ENCODE data around the gene FERD3L. TPM values are rescaled to one million over a fixed set of nuclear protein-coding genes. Genes with fewer than 3 reads are reported as not detected.
A peak's percentile ranks its signal among the peaks of the same experiment; 100 is the strongest.

The FERD3L gene
- total and polyA plus RNA-seq, 8 donors, result not detected

DNA sequence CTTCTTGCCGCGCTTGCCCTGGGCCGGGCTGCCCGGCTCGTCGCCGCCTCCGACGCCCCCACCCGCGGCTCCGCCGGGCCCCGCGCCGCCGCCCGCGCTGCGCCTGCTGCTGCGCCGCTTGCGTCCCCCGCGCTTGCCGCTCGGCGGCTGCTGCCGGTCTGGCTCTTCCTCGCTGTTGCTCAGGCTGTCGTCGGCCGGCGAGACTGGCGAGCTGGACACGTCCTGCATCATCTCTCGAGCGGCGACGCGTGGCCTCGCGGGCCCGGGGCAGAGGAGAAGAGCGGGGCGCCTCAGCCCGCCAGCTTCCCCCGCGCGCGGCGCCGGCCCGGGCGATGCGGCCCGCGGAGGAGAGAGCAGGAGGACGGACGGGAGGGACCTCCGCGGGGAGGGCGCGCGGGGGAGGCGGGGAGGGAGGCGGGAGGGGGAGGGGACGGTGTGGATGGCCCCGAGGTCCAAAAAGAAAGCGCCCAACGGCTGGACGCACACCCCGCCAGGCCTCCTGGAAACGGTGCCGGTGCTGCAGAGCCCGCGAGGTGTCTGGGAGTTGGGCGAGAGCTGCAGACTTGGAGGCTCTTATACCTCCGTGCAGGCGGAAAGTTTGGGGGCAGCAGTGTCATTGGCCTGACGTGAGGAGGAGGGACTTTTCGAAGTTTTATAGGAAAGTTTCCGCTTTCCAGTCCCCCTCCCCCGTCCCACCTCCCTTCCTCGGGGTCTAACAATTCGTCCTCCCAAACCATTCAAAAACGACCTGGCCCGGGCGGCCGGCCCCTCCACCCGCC, 27.9 kb downstream of the FERD3L start, which contains the start of gene TWIST1:
TSS of gene TWIST1 (minus strand) at position 546 of the 779 bp plus-strand sequence. CDS start at position 231, 315 bp downstream.
- Histone ChIP-seq H3K4me3 (peak within 1 kb of the TSS in 3 of 4 donors; percentile 10 to 49 (median 30)), H3K27ac (no peak within 1 kb of the TSS), H3K27me3 (peaks cover 7 to 75% (median 19%) of the 10 kb centered on the region in 4 donors), H3K9me3 (no peaks in the 10 kb centered on the region), H3K4me1 (peaks cover 0 to 5% (median 0%) of the 10 kb centered on the region in 3 donors), H3K36me3 (no peaks in the 10 kb centered on the region)
- peak; percentile 17 to 68 (median 56) for ATAC-seq
- WGBS, 2 donors, result 1 to 2% methylated on average over 72 to 91 of the region's 91 CpGs
- FAIRE-seq, result no peak
- DNase-seq, result peak in 3 of 6 donors; percentile 15 to 70 (median 24)
- TF ChIP-seq, protein P1, sequence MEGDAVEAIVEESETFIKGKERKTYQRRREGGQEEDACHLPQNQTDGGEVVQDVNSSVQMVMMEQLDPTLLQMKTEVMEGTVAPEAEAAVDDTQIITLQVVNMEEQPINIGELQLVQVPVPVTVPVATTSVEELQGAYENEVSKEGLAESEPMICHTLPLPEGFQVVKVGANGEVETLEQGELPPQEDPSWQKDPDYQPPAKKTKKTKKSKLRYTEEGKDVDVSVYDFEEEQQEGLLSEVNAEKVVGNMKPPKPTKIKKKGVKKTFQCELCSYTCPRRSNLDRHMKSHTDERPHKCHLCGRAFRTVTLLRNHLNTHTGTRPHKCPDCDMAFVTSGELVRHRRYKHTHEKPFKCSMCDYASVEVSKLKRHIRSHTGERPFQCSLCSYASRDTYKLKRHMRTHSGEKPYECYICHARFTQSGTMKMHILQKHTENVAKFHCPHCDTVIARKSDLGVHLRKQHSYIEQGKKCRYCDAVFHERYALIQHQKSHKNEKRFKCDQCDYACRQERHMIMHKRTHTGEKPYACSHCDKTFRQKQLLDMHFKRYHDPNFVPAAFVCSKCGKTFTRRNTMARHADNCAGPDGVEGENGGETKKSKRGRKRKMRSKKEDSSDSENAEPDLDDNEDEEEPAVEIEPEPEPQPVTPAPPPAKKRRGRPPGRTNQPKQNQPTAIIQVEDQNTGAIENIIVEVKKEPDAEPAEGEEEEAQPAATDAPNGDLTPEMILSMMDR (IDR thresholded peaks at IDR 0.05), result no peak
- intact Hi-C loops (cut with DNase I), result no loop called here

DNA sequence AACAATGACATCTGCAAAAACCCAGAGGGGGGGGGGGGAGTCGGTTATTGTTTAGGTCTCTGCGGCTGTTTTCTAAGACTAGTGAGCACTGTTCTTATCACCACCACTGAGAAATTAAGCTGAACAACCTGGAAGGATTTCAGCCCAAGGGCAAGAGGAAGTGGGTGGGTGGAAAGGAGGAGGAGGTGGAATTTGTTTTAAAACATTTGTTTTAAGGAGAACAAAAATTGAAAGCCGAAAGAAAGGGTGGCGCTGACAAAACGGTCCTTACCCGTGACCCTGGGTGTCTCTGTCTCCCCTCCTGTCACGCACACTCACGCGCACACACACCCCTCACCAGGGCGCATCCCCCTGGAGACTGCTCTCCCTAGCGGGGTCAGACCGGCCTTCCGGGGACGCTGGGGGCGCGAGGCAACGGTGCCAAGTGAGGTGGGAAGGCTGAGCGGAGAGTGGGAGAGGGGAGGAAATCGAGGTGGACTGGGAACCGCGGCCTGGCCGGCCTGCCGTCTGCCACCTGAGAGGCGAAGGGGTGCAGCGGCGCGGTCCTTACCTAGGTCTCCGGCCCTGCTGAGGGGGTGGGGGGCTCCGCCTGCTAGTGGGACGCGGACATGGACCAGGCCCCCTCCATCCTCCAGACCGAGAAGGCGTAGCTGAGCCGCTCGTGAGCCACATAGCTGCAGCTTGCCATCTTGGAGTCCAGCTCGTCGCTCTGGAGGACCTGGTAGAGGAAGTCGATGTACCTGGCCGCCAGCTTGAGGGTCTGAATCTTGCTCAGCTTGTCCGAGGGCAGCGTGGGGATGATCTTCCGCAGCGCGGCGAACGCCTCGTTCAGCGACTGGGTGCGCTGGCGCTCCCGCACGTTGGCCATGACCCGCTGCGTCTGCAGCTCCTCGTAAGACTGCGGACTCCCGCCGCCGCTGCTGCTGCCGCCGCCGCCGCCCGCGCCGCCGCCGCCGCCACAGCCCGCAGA, 28.8 kb downstream of the FERD3L start:
- peak overlapping the region in 3 of 4 donors; percentile 10 to 49 (median 30) for H3K4me3 ChIP-seq
- intact Hi-C loops (cut with DNase I), result no loop called here
- peaks cover 10 to 74% (median 19%) of the 10 kb centered on the region in 4 donors for H3K27me3 ChIP-seq
- peaks cover 0 to 5% (median 0%) of the 10 kb centered on the region in 3 donors for H3K4me1 ChIP-seq
- H3K27ac ChIP-seq, result no peak overlapping the region
- no peaks in the 10 kb centered on the region for H3K9me3 ChIP-seq
- DNase-seq, result peak in 3 of 6 donors; percentile 16 to 77 (median 66)
- 1 to 2% methylated on average over 55 to 70 of the region's 70 CpGs for WGBS, 2 donors
- H3K36me3 ChIP-seq, result no peaks in the 10 kb centered on the region
- FAIRE-seq, result no peak
- ATAC-seq, result peak in 2 of 4 donors; percentile 17 to 31
- TF ChIP-seq, protein P1 (IDR thresholded peaks at IDR 0.05), result no peak

DNA sequence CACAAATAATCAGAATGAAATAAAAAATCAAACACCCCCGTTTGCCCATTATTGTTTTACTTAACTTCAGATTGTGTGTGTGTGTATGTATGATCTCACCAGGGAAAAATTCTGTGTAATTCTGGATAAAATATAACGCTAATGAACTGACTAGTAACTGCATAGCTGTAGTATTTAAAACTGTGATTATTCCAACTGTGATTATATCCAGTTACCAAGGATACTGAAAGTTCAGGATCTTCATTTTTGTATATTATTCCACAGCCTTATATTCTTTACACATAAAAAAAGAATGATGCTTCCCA, 30.7 kb downstream of the FERD3L start:
- H3K27me3 ChIP-seq, result peaks cover 6 to 77% (median 20%) of the 10 kb centered on the region in 4 donors
- no peak for DNase-seq
- WGBS, 2 donors, result 8 to 10% methylated on average over 2 of the region's 2 CpGs
- no peaks in the 10 kb centered on the region for H3K9me3 ChIP-seq
- H3K27ac ChIP-seq, result no peak overlapping the region
- peaks cover 0 to 5% (median 0%) of the 10 kb centered on the region in 3 donors for H3K4me1 ChIP-seq
- ATAC-seq, result no peak
- H3K36me3 ChIP-seq, result no peaks in the 10 kb centered on the region
- intact Hi-C loops (cut with DNase I), result no loop called here
- H3K4me3 ChIP-seq, result no peak overlapping the region
- TF ChIP-seq, protein P1 (IDR thresholded peaks at IDR 0.05), result no peak
- FAIRE-seq, result no peak

DNA sequence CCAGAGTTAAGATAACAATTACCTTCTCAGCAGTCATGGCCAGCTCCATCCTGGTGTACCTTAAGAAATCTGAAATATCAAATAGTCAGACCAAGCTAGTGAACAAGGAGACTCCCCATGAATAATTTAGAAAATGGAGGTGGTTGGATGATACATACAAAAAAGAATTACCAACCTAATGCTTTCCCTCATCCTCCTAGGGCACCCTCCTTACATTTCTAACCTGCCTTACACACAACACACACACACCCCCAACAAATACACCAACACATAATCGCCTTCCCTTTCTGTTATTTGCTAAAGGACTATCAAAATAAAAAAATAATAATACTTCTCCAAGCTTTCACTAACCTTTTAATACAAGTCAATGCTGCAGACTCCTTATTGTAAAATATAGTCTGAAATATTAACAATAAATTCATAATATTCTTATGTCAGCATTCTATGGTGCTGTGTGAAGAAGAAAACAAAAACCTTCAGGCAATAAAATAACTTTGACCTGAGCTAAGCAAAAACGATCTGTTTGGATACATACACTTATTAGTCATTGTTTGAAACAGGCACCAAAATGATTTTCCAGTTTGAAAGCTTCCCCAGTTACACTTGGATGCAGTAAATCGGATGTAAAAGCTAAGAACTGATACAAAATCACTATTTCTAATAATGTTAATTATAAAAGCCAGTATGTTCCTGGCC, 31.2 kb downstream of the FERD3L start:
- ATAC-seq, result no peak
- H3K27ac ChIP-seq, result no peak overlapping the region
- peaks cover 6 to 78% (median 20%) of the 10 kb centered on the region in 4 donors for H3K27me3 ChIP-seq
- no peak for DNase-seq
- no peak for FAIRE-seq
- H3K9me3 ChIP-seq, result no peaks in the 10 kb centered on the region
- intact Hi-C loops (cut with DNase I), result no loop called here
- H3K4me3 ChIP-seq, result no peak overlapping the region
- 15 to 17% methylated on average over 3 of the region's 3 CpGs for WGBS, 2 donors
- TF ChIP-seq, protein P1 (IDR thresholded peaks at IDR 0.05), result no peak
- H3K36me3 ChIP-seq, result no peaks in the 10 kb centered on the region
- peaks cover 0 to 5% (median 0%) of the 10 kb centered on the region in 3 donors for H3K4me1 ChIP-seq

Measured in pancreas (tissue), 10 donors.